ENCODE measurements around the gene DNAJC25.
"Not testable (repeated sequence)": the region's sequence is repeated elsewhere in the genome, so short reads cannot be mapped to it uniquely, and the experiment has no call there.

DNAJC25 gene

DNA sequence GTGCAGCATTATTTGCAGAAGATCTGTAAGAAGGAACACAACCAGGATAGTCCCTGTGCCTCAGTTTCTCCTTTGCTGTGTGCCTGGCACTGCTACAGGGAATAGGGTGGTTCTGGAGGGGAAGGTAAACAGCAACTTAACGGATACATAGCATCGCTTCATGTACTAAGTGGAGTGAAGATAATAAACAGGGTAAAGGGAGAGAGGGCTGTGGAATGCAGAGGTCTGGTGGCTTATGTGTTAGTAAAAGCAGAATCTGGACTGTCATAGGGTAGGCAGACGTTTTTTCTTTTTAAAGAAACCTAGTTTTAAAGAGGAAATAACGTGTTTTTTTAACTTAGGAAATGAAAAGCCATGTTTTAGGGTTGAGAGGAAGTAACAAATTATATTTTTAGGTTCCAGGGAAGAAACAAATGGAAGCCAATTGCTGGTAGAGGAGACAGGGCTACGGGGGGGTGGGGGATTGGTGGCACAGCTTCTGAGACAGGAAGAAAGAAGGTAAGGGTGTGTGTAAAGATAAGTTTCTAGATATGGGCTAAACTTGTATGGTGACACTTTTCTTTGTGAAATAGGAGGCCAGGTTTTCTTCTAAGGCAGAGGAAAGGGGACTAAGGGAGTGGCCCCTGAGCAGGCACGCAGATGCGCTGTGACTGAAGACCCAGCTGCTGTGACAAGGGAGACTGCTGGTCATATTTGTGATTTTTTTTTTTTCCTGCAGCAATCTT, 31.6 kb downstream of the DNAJC25 start:
- DNase-seq (ENCODE audit: insufficient read length, low spot score) (no peak), FAIRE-seq (peak; percentile 21)

DNA sequence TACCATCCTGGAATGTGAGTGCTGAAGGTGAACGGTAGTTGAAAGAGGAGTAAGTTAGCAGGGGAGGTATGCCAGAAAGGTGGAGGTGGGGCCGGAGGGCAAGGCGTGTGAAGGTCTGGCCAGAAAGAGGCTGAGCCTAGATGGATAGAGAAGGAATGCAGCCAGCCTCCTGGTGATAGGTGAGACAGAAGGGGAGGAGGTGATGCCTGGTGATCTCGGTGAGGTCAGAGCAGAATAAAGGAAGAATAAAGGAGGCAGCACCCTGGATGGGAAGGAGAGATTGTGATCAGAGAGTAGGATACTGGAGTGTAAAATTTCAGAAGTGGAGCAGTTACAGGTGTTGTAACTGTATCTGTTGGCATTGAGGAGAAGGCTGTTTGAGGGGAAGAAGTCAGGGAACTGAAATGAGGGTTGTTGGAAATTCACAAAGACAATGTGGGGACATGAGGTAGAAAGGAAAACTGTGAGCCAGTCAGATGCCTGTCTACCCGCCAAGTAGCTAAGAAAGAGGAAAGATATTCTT, 32.2 kb downstream of the DNAJC25 start:
- DNase-seq (ENCODE audit: insufficient read length, low spot score) = no peak
- FAIRE-seq = no peak

DNA sequence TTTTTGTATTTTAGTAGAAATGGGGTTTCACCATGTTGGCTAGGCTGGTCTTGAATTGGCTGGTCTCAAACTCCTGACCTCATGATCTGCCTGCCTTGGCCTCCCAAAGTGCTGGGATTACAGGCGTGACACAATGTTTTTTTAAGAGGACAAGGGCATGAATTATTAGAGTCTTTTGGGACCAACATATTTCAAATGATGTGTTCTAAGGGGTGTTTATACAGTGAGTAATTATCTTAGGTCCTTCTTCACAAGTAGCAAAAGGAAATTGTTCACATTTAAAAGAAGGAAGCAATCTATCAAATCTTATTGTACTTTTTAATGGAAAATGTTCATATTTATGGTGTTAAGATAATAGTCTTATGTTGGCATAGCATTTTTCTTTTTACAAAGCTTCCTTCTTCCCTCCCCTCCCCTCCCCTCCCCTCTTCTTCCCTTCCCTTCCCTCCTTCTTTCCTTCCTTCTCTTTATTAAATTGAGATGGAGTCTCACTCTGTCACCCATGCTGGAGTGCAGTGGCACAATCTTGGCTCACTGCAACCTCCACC, 37.0 kb downstream of the DNAJC25 start:
- FAIRE-seq = no peak
- DNase-seq (ENCODE audit: insufficient read length, low spot score) = no peak

DNA sequence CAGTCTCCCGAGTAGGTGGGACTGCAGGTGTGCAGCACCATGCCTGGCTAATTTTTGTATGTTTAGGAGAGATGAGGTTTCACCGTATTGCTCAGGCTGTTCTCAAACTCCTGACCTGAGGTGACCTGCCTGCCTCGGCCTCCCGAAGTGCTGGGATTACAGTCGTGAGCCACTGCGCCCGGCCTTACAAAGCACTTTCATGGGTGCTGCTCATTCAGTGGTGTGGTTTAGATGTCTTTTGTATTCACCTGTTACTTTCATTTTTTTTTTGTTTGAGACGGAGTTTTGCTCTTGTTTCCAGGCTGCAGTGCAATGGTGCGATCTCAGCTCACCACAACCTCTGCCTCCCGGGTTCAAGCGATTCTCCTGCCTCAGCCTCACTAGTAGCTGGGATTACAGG, 37.5 kb downstream of the DNAJC25 start:
- FAIRE-seq; DNase-seq (ENCODE audit: insufficient read length, low spot score): not testable (repeated sequence)

DNA sequence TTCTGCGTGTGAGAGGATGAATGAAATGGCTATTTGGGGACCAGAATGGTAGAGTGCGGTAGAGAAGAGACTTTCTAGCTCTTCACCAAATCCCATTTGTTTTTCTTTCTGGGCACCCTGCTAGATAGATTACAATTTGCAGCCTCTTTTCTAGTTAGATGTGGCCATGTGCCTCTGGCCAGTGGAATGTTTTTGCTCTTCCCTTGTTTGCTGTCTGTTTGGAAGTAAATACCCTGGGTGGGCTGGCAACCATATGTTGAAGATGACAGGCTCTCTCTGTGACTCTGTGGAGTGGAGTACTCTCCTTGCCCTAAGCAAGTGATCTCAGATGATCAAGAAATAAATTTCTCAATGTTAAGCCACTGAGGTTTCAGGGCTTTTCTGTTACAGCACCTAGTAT, 43.2 kb downstream of the DNAJC25 start:
- DNase-seq (ENCODE audit: insufficient read length, low spot score) = no peak
- no peak for FAIRE-seq

DNA sequence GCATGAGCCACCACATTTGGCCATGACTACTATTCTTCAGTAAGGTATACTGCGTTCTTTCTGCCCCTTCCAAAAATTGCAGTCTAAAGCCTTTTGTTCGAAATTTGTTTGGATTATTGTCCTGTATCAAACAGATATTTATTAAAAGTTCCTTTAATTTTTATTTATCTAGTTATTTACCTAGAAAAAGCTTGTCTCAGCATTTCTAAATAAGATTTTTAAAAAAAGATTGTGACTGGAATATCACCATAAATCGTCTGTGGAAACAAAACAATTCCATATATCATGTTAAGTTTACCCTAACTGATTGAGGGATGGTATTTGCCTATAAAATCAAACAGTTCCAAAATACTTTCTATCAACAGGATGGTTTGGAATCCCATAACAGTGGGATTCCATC, 45.0 kb downstream of the DNAJC25 start:
- FAIRE-seq = no peak
- DNase-seq (ENCODE audit: insufficient read length, low spot score) = no peak

DNA sequence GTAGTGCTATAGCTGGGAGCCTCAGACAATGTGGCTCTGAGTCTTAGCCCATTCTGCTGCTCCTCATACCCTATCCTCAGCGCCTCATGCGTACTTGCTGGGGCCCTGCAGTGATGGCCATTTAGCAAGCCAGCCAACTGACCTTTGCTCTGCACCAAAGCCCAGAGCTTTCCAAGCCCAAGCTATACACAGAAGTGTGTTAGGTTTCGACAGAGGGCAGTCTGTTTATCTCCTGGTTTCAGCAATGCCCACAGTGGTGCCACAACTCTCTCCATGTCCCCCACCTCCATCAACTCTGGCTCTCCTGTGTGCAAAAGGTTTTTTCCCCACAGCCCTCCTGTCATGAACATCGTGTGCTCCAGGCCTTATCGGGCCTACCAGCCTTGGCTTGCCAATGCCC, 47.2 kb downstream of the DNAJC25 start:
- FAIRE-seq (no peak), DNase-seq (ENCODE audit: insufficient read length, low spot score) (no peak)

DNA sequence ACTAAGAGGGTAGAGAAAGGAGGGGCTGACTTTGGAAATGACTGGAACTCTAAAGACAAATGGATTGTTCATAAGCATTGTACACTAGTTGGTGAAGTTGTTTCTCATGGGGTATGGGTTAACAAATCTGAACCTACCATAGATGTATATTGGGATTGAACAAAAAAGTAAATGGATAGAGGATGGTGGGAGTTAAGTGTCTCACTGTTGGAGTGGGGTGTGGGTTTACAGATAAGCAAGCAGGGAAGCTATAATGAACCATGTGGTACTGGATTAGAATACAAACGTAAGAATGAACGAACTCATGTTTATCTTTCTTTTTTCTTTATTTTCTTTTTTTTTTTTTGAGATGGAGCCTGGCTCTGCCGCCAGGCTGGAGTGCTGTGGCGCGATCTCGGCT, 48.1 kb downstream of the DNAJC25 start:
- FAIRE-seq = no peak

DNA sequence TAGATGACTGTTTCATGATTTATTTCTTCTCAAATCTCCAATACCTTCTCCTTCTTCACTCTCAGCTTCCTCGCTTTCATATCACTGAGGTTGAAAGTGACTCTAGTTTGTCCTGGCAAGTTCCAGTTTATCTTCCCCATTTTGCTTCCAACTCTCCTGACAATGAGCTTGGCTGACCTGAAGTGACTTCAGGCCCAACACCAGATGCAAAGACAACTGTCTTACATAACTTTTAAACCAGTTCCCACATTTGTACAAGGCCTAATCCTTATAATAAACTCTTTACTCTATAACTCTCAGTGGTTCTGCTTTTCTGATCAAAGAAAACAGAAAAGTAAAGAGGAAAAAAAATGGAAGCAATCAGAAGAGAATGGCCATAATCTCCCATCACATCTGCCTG, 52.3 kb downstream of the DNAJC25 start:
- FAIRE-seq (no peak), DNase-seq (ENCODE audit: insufficient read length, low spot score) (no peak)

More for the DNA sequence above, 48.1 kb downstream of the DNAJC25 start:
- DNase-seq (ENCODE audit: insufficient read length, low spot score) = no peak

DNA sequence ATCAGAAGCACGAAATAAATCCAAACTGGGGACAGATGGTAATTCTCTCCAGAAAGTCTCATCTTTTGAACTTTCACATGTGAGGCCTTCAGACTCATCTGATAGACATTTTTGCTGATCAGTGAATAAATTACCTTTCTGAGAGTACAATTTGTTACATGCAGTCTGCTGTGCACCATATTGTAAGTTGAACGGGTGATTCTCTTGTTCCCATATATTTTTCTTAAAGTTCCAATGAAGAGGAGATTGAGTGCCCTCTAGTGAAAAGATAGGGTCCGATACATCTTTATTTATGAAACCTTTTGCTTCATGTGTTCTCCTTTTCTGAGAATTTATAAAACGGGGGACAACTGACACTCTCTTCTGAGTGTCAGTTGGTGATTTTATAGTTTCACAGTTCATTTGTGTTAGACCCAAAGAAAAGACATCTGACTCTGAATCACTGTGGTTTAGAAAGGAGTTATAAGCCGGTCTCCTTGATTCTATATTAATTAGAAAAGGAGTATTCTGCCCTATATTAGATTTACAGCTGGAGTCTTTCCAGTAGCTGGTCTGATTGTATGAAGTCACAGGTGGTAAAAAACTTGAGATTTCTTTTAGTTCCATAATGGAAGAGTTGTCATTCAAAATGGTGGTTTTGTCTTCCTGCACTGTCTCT, 60.7 kb downstream of the DNAJC25 start:
- DNase-seq (ENCODE audit: insufficient read length, low spot score) (no peak), FAIRE-seq (peak; percentile 71)

DNA sequence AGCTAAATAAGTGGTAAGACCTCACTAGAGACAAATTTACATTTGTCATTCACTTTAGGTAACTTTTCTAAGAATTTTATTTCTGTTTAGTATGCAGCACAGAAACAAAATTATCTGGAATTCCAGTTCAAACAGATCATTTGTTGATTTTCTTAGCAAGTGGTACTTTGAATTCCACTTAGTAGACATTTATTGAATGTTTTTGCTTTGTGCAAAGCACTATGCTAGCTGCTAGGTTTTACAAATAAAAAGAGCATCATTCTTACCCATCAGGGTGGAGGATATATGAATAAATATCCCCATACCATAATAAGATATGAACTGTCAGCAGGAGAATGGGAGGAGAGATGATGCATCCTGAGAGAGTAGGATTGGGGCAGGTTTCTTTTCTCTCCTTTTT, 65.7 kb downstream of the DNAJC25 start:
- no peak for DNase-seq (ENCODE audit: insufficient read length, low spot score)
- no peak for FAIRE-seq

DNA sequence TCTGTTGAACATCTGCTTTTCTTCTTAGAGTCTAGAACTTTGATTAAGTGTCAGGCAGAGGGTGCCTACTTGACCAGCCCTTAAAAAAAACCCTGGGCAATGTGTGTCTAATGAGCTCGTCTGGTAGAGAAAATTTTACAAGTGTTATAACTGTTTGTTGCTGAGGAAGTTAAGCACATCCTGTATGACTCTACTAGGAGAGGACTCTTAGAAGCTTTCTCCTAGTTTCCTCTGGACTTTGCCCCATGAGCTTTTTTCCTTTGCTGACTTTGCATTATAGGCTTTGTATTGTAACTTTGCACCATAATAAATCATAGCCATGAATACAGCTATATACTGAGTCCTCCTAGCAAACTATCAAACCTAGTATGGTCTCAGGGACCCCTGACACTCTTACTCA, 69.6 kb downstream of the DNAJC25 start:
- peak; percentile 65 for FAIRE-seq
- no peak for DNase-seq (ENCODE audit: insufficient read length, low spot score)
